ENCODE data around the gene TMEM47. TPM values are rescaled to one million over a fixed set of nuclear protein-coding genes. Genes with fewer than 3 reads are reported as not detected.

TMEM47 gene
- polyA plus RNA-seq, 2 of the 4 experiments (the other 2 are of a cell fraction): 0.56 to 1.4 TPM

DNA sequence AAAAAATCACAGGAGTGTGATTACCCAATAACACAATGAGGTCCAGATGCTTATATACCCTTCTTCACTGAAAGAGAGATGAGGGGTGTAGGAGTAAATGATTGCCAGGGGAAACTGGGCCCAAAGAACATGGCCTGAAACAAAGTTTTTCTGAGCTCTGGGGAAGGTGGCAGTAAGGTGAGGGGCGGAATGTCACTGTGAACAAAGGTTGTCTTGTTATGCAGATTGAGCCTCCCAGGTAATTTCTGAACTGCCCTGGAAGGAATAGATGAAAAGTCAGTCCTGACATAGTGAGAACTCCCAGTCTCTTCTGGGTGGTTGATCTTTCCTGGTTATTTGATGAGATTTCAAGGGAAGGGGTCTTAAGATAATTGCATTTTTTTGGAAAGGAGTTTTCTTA is 2.5 kb upstream of the TMEM47 start:
- DNase-seq (ENCODE audit: low read depth in 1 of 2, low spot score in 1 of 2) (no peak), FAIRE-seq (no peak), ATAC-seq (no peak)
- Histone ChIP-seq H3K4me1 (0 out of 3 replicates have a peak, but pooled peaks cover 3% of the 10 kb centered on the region), H3K27ac (no peak overlapping the region), H3K9me3 (no peaks in the 10 kb centered on the region), H3K4me2 (no peak overlapping the region), H3K4me3 (no peak overlapping the region)
- TF ChIP-seq, protein P1, sequence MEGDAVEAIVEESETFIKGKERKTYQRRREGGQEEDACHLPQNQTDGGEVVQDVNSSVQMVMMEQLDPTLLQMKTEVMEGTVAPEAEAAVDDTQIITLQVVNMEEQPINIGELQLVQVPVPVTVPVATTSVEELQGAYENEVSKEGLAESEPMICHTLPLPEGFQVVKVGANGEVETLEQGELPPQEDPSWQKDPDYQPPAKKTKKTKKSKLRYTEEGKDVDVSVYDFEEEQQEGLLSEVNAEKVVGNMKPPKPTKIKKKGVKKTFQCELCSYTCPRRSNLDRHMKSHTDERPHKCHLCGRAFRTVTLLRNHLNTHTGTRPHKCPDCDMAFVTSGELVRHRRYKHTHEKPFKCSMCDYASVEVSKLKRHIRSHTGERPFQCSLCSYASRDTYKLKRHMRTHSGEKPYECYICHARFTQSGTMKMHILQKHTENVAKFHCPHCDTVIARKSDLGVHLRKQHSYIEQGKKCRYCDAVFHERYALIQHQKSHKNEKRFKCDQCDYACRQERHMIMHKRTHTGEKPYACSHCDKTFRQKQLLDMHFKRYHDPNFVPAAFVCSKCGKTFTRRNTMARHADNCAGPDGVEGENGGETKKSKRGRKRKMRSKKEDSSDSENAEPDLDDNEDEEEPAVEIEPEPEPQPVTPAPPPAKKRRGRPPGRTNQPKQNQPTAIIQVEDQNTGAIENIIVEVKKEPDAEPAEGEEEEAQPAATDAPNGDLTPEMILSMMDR (IDR thresholded peaks at IDR 0.05): no peak
- TF ChIP-seq HES2 (IDR thresholded peaks at IDR 0.05) (no peak), CHD4 (IDR thresholded peaks at IDR 0.05; ENCODE audit: borderline replicate concordance) (no peak), SREBF2 (IDR thresholded peaks at IDR 0.05) (no peak), REST (IDR thresholded peaks at IDR 0.05) (no peak), NFE2L2 (conservative IDR thresholded peaks at IDR 0.05; ENCODE audit: low read length) (no peak), SMC3 (IDR thresholded peaks at IDR 0.05) (no peak)
- WGBS (ENCODE audit: missing lambda C conversion rate): 15% methylated on average over 1 of the region's 1 CpG
- ChIA-PET POLR2A (no interaction called here), CTCF (no interaction called here)

- Histone ChIP-seq H3K4me1 (0 out of 3 replicates have a peak, but pooled peaks cover 3% of the 10 kb centered on the region), H3K27ac (no peak overlapping the region), H3K4me3 (no peak overlapping the region), H3K4me2 (no peak overlapping the region; the same call in 2 of the 3 replicates), H3K9me3 (no peaks in the 10 kb centered on the region)
- DNase-seq (ENCODE audit: low read depth in 1 of 2, low spot score in 1 of 2) (no peak), FAIRE-seq (no peak), ATAC-seq (no peak)
- ChIA-PET POLR2A (no interaction called here), CTCF (no interaction called here)
- WGBS (ENCODE audit: missing lambda C conversion rate): 22% methylated on average over 4 of the region's 4 CpGs
- TF ChIP-seq MAZ (IDR thresholded peaks at IDR 0.05; ENCODE audit: borderline replicate concordance, low read depth, low read length): no peak
- TF ChIP-seq, protein P1 (IDR thresholded peaks at IDR 0.05): no peak
- no peak for TF ChIP-seq ZC3H11A (IDR thresholded peaks at IDR 0.05)
- no peak for TF ChIP-seq EP300 (IDR thresholded peaks at IDR 0.05)
- no peak for TF ChIP-seq NR3C1 (IDR thresholded peaks at IDR 0.05)
- TF ChIP-seq, protein P2, sequence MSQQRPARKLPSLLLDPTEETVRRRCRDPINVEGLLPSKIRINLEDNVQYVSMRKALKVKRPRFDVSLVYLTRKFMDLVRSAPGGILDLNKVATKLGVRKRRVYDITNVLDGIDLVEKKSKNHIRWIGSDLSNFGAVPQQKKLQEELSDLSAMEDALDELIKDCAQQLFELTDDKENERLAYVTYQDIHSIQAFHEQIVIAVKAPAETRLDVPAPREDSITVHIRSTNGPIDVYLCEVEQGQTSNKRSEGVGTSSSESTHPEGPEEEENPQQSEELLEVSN (IDR thresholded peaks at IDR 0.05; ENCODE audit: borderline replicate concordance, low read depth): no peak
- TF ChIP-seq SMC3 (IDR thresholded peaks at IDR 0.05): no peak
- TF ChIP-seq HOXB13 (CRISPR knock-in tag; IDR thresholded peaks at IDR 0.05; ENCODE audit: low read depth): no peak
- no peak for TF ChIP-seq EHMT2 (IDR thresholded peaks at IDR 0.05; ENCODE audit: low read depth)
- TF ChIP-seq JUN (IDR thresholded peaks at IDR 0.05): no peak
- no peak for TF ChIP-seq ZFP36 (IDR thresholded peaks at IDR 0.05; ENCODE audit: borderline replicate concordance, partially characterized antibody)
- TF ChIP-seq RAD21 (conservative IDR thresholded peaks at IDR 0.05 in 1 of 2, IDR thresholded peaks at IDR 0.05 in 1 of 2): no peak
- TF ChIP-seq KDM1A (IDR thresholded peaks at IDR 0.05; ENCODE audit: low read depth): no peak
- no peak for TF ChIP-seq FOSB (CRISPR knock-in tag; IDR thresholded peaks at IDR 0.05)
- TF ChIP-seq TFCP2L1 (CRISPR knock-in tag; IDR thresholded peaks at IDR 0.05): no peak
- no peak for TF ChIP-seq ZSCAN20 (CRISPR knock-in tag; IDR thresholded peaks at IDR 0.05)
- no peak for TF ChIP-seq HDAC2 (IDR thresholded peaks at IDR 0.05)
- no peak for TF ChIP-seq CEBPB (IDR thresholded peaks at IDR 0.05)
Measured at GRCh38 chrX:34658326-34658725, 1.2 kb upstream of the TMEM47 start.

All from A549 (cell line).